ENCODE results near the gene SPHKAP.

Gene SPHKAP

GRCh38 chr2:228180181-228181097 lies 1.0 kb downstream of the SPHKAP start:
- Histone ChIP-seq H3K4me3 (ENCODE audit: low read depth in 1 of 2, low read length in 1 of 2) (no peak overlapping the region), H3K27me3 (peaks cover 35% of the 10 kb centered on the region), H3K9me3 (no peaks in the 10 kb centered on the region), H3K36me3 (no peaks in the 10 kb centered on the region), H3K27ac (no peak overlapping the region), H3K4me1 (ENCODE audit: control insufficient read depth in 1 of 2, insufficient read depth in 1 of 2, low read depth in 1 of 2, low read length in 1 of 2) (no peaks in the 10 kb centered on the region)
- no peak for TF ChIP-seq CTCF (IDR thresholded peaks at IDR 0.05)

GRCh38 chr2:228167290-228167689 lies 14.2 kb downstream of the SPHKAP start:
- Histone ChIP-seq H3K27me3 (no peaks in the 10 kb centered on the region), H3K4me1 (ENCODE audit: control insufficient read depth in 1 of 2, insufficient read depth in 1 of 2, low read depth in 1 of 2, low read length in 1 of 2) (no peaks in the 10 kb centered on the region), H3K4me3 (ENCODE audit: low read depth in 1 of 2, low read length in 1 of 2) (no peak overlapping the region), H3K27ac (no peak overlapping the region), H3K36me3 (no peaks in the 10 kb centered on the region), H3K9me3 (no peaks in the 10 kb centered on the region)
- TF ChIP-seq CTCF (IDR thresholded peaks at IDR 0.05): no peak

GRCh38 chr2:228164718-228165117 lies 16.8 kb downstream of the SPHKAP start:
- Histone ChIP-seq H3K36me3 (no peaks in the 10 kb centered on the region), H3K4me1 (ENCODE audit: control insufficient read depth in 1 of 2, insufficient read depth in 1 of 2, low read depth in 1 of 2, low read length in 1 of 2) (no peaks in the 10 kb centered on the region), H3K27me3 (no peaks in the 10 kb centered on the region), H3K4me3 (ENCODE audit: low read depth in 1 of 2, low read length in 1 of 2) (no peak overlapping the region), H3K9me3 (no peaks in the 10 kb centered on the region), H3K27ac (no peak overlapping the region)
- no peak for TF ChIP-seq CTCF (IDR thresholded peaks at IDR 0.05)

GRCh38 chr2:228157841-228158240 lies 23.6 kb downstream of the SPHKAP start:
- Histone ChIP-seq H3K4me1 (ENCODE audit: control insufficient read depth in 1 of 2, insufficient read depth in 1 of 2, low read depth in 1 of 2, low read length in 1 of 2) (no peaks in the 10 kb centered on the region), H3K27me3 (no peaks in the 10 kb centered on the region), H3K36me3 (no peaks in the 10 kb centered on the region), H3K4me3 (ENCODE audit: low read depth in 1 of 2, low read length in 1 of 2) (no peak overlapping the region), H3K27ac (no peak overlapping the region), H3K9me3 (no peaks in the 10 kb centered on the region)
- no peak for TF ChIP-seq CTCF (IDR thresholded peaks at IDR 0.05)

GRCh38 chr2:228144961-228145360 lies 36.5 kb downstream of the SPHKAP start:
- H3K27me3 ChIP-seq: no peaks in the 10 kb centered on the region
- H3K27ac ChIP-seq: no peak overlapping the region
- H3K4me3 ChIP-seq (ENCODE audit: low read depth in 1 of 2, low read length in 1 of 2): no peak overlapping the region
- H3K9me3 ChIP-seq: no peaks in the 10 kb centered on the region
- H3K36me3 ChIP-seq: no peaks in the 10 kb centered on the region
- no peaks in the 10 kb centered on the region for H3K4me1 ChIP-seq (ENCODE audit: control insufficient read depth in 1 of 2, insufficient read depth in 1 of 2, low read depth in 1 of 2, low read length in 1 of 2)
- no peak for TF ChIP-seq CTCF (IDR thresholded peaks at IDR 0.05)
